Mesenchymal stem cell (in vitro differentiated cells and primary cell): ENCODE data around the gene KIF21A.
A peak's percentile ranks its signal among the peaks of the same experiment; 100 is the strongest.

Source experiments
- DNase-seq: peaks from one replicate; pipeline ENCODE4 v3.0.0-alpha.2; 2013
- H2AFZ ChIP-seq: one replicate; pipeline ENCODE4 v1.6.1; 2013; ENCODE audit warnings: low read depth, mild to moderate bottlenecking, control low read depth, inconsistent platforms, low read length, moderate library complexity
- H2AK5ac ChIP-seq: 2 replicates; pipeline ENCODE4 v1.6.1; 2013; ENCODE audit warnings: low read length, moderate library complexity, mild to moderate bottlenecking, inconsistent platforms; ENCODE audit not compliant: severe bottlenecking
- H2BK120ac ChIP-seq: one replicate; pipeline ENCODE4 v1.6.1; 2013; ENCODE audit warnings: low read depth, mild to moderate bottlenecking, inconsistent platforms, low read length, moderate library complexity
- H2BK12ac ChIP-seq, 2 experiments: one replicate each; pipeline ENCODE4 v1.6.1; 2013; ENCODE audit warnings: inconsistent platforms in 2 of 2, low read length in 2 of 2, mild to moderate bottlenecking in 2 of 2, moderate library complexity in 2 of 2, control low read depth in 1 of 2
- H2BK15ac ChIP-seq: one replicate; pipeline ENCODE4 v1.6.1; 2013; ENCODE audit warnings: mild to moderate bottlenecking, low read depth, inconsistent platforms; ENCODE audit not compliant: poor library complexity, severe bottlenecking
- H2BK5ac ChIP-seq: 2 replicates; pipeline ENCODE4 v1.6.1; 2013; ENCODE audit warnings: low read depth, mild to moderate bottlenecking, low read length, control low read depth, inconsistent platforms; ENCODE audit not compliant: poor library complexity, severe bottlenecking
- H3K14ac ChIP-seq, 2 experiments: one replicate each; pipeline ENCODE4 v1.6.1; 2013; ENCODE audit warnings: inconsistent platforms in 2 of 2, low read length in 2 of 2, control low read depth in 1 of 2, mild to moderate bottlenecking in 1 of 2, moderate library complexity in 1 of 2
- H3K18ac ChIP-seq, 2 experiments: one replicate each; pipeline ENCODE4 v1.6.1; 2013; ENCODE audit warnings: inconsistent platforms in 2 of 2, low read length in 2 of 2, control low read depth in 1 of 2, low read depth in 1 of 2, mild to moderate bottlenecking in 1 of 2
- H3K23ac ChIP-seq, 2 experiments: one replicate each; pipeline ENCODE4 v1.6.1; 2013; ENCODE audit warnings: inconsistent platforms in 2 of 2, low read length in 2 of 2, mild to moderate bottlenecking in 2 of 2, moderate library complexity in 2 of 2, control low read depth in 1 of 2
- H3K27ac ChIP-seq: 2 replicates; pipeline ENCODE4 v1.5.1; 2013; ENCODE audit warnings: mild to moderate bottlenecking, moderate library complexity, low read length, control low read depth, inconsistent platforms; ENCODE audit not compliant: poor library complexity, severe bottlenecking
- H3K27me3 ChIP-seq, 2 experiments: 2 replicates each; pipeline versions ENCODE4 v1.6.1 to v1.7.0; 2013; ENCODE audit warnings: low read length in 2 of 2, mild to moderate bottlenecking in 2 of 2, moderate library complexity in 2 of 2, control low read depth in 1 of 2, inconsistent platforms in 1 of 2; ENCODE audit not compliant: control insufficient read depth in 1 of 2, insufficient read depth in 1 of 2
- H3K36me3 ChIP-seq, 2 experiments: 2 replicates each; pipeline versions ENCODE4 v1.6.1 to v1.7.0; 2013; ENCODE audit warnings: low read length in 2 of 2, control low read depth in 1 of 2, inconsistent platforms in 1 of 2, low read depth in 1 of 2, mild to moderate bottlenecking in 1 of 2; ENCODE audit not compliant: insufficient read depth in 2 of 2, control insufficient read depth in 1 of 2
- H3K4ac ChIP-seq, 2 experiments: one replicate each; pipeline ENCODE4 v1.6.1; 2013; ENCODE audit warnings: inconsistent platforms in 2 of 2, low read length in 2 of 2, mild to moderate bottlenecking in 2 of 2, moderate library complexity in 2 of 2, control low read depth in 1 of 2, low read depth in 1 of 2
- H3K4me1 ChIP-seq: 2 replicates; pipeline ENCODE4 v1.6.1; 2013; ENCODE audit warnings: low read depth, low read length, control low read depth; ENCODE audit not compliant: control insufficient read depth, insufficient read depth
- H3K4me2 ChIP-seq: 2 replicates; pipeline ENCODE4 v1.6.1; 2013; ENCODE audit warnings: low read length, mild to moderate bottlenecking, inconsistent platforms; ENCODE audit not compliant: poor library complexity, severe bottlenecking
- H3K4me3 ChIP-seq, 2 experiments: 2 replicates each; pipeline versions ENCODE4 v1.5.1 to v1.7.0; 2013; ENCODE audit warnings: low read length in 2 of 2, mild to moderate bottlenecking in 2 of 2, control low read depth in 1 of 2, low read depth in 1 of 2; ENCODE audit not compliant: insufficient read depth in 1 of 2
- H3K79me1 ChIP-seq: replicated peaks from 2 replicates; pipeline ENCODE4 v1.6.1; 2013; ENCODE audit warnings: mild to moderate bottlenecking, control low read depth, low read length, inconsistent platforms; ENCODE audit not compliant: poor library complexity, severe bottlenecking
- H3K9ac ChIP-seq: 2 replicates; pipeline ENCODE4 v1.7.0; 2013; ENCODE audit warnings: mild to moderate bottlenecking, low read length, moderate library complexity
- H3K9me3 ChIP-seq: 2 replicates; pipeline ENCODE4 v1.7.0; 2013; ENCODE audit warnings: mild to moderate bottlenecking, low read length; ENCODE audit not compliant: control insufficient read depth
- H4K8ac ChIP-seq: one replicate; pipeline ENCODE4 v1.6.1; 2013; ENCODE audit warnings: inconsistent platforms, mild to moderate bottlenecking, low read length, moderate library complexity
- H4K91ac ChIP-seq: one replicate; pipeline ENCODE4 v1.6.1; 2013; ENCODE audit warnings: mild to moderate bottlenecking, low read length, inconsistent platforms
- WGBS: methylation state at CpG from one replicate; pipeline ENCODE4 v1.1.7; 2013; ENCODE audit warnings: mixed read lengths; 5-methylcytosine and 5-hydroxymethylcytosine counted together

The KIF21A gene

DNA sequence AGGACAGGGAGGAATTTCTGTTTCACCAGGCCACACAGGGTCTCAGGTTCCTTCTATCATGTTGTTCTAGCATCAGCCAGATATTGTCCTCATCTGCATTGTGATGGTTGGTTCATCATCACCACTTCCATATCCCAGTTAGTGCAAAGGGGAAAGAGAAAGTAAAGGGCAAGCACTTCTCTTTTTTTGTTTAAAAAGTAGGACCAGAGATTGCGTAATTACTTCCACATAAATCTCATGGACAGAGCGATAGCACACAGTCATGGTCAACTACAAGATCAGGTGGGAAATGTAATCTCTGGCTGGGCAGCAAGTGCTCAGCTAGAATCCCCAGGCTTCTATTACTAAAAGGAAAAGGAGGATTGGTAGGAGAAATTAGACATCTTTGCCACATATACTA, 155.1 kb downstream of the KIF21A start:
- no peak overlapping the region for H2BK15ac ChIP-seq
- H2BK12ac ChIP-seq, result no peak overlapping the region
- H3K36me3 ChIP-seq, result no peaks in the 10 kb centered on the region
- no peak overlapping the region for H4K91ac ChIP-seq
- no peak overlapping the region for H2BK5ac ChIP-seq
- no peak overlapping the region for H3K4me3 ChIP-seq
- H4K8ac ChIP-seq, result no peak overlapping the region
- H3K18ac ChIP-seq, result no peak overlapping the region
- no peak overlapping the region for H3K4ac ChIP-seq
- no peak overlapping the region for H3K14ac ChIP-seq
- DNase-seq, result peak; percentile 34
- H3K4me2 ChIP-seq, result no peak overlapping the region
- no peak overlapping the region for H3K9ac ChIP-seq
- no peaks in the 10 kb centered on the region for H3K27me3 ChIP-seq
- 79% methylated on average over 2 of the region's 2 CpGs for WGBS
- no peak overlapping the region for H2AFZ ChIP-seq
- H3K79me1 ChIP-seq, result no peaks in the 10 kb centered on the region
- H3K23ac ChIP-seq, result no peak overlapping the region
- no peak overlapping the region for H3K27ac ChIP-seq
- no peaks in the 10 kb centered on the region for H3K9me3 ChIP-seq
- no peaks in the 10 kb centered on the region for H3K4me1 ChIP-seq
- no peak overlapping the region for H2BK120ac ChIP-seq
- no peak overlapping the region for H2AK5ac ChIP-seq

DNA sequence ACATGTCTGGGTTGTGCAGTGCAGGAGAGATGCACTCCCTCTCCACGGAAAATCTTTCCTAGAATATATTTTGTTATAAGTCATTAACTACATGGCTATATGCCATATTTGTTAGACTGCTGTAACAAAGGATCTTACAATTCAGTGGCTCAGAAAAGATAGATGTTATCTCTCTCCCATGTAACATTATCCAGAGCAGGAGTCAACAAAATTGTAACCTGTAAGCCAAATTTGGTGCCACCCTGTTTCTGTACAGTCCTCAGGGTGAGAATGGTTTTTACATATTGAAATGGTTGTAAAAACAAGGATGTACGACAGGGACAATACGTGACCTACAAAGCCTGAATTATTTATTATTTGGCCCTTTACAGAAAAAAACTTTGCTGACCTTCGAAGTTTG, 155.5 kb downstream of the KIF21A start:
- H2BK120ac ChIP-seq, result no peak overlapping the region
- no peaks in the 10 kb centered on the region for H3K36me3 ChIP-seq
- no peak overlapping the region for H3K14ac ChIP-seq
- H3K4ac ChIP-seq, result no peak overlapping the region
- H2BK15ac ChIP-seq, result no peak overlapping the region
- no peak overlapping the region for H3K18ac ChIP-seq
- H3K79me1 ChIP-seq, result no peaks in the 10 kb centered on the region
- H3K9ac ChIP-seq, result no peak overlapping the region
- no peaks in the 10 kb centered on the region for H3K9me3 ChIP-seq
- H3K4me1 ChIP-seq, result no peaks in the 10 kb centered on the region
- H3K27me3 ChIP-seq, result no peaks in the 10 kb centered on the region
- H2BK5ac ChIP-seq, result no peak overlapping the region
- no peak overlapping the region for H3K27ac ChIP-seq
- no peak overlapping the region for H3K23ac ChIP-seq
- no peak overlapping the region for H3K4me2 ChIP-seq
- no peak overlapping the region for H3K4me3 ChIP-seq
- no peak overlapping the region for H2AFZ ChIP-seq
- H4K8ac ChIP-seq, result no peak overlapping the region
- no peak for DNase-seq
- no peak overlapping the region for H2AK5ac ChIP-seq
- WGBS, result 96% methylated on average over 3 of the region's 4 CpGs
- no peak overlapping the region for H4K91ac ChIP-seq
- no peak overlapping the region for H2BK12ac ChIP-seq

DNA sequence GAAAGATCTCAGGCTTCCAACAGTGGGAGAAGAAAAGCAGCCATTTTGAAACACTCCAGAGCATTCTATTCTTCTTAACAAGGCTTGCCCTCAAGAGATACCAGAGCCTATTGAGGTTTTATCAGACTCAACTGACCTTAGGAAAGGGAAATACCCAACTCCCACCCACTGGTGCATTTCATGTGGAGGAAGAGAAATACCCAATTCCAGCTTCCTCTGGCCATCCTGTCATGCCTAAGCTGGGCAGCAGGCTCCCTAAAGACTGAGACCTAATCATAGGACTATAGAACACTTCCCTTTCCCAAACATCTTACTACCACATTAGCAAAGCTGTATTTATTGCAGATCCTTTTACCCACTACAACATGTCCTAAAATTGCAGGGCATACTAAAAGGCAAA, 164.5 kb downstream of the KIF21A start:
- DNase-seq, result no peak
- H2BK5ac ChIP-seq, result no peak overlapping the region
- no peaks in the 10 kb centered on the region for H3K4me1 ChIP-seq
- H2BK120ac ChIP-seq, result no peak overlapping the region
- H2BK15ac ChIP-seq, result no peak overlapping the region
- no peak overlapping the region for H3K4ac ChIP-seq
- no peak overlapping the region for H3K18ac ChIP-seq
- H4K8ac ChIP-seq, result no peak overlapping the region
- no peak overlapping the region for H3K4me3 ChIP-seq
- no peak overlapping the region for H2BK12ac ChIP-seq
- H3K27me3 ChIP-seq, result no peaks in the 10 kb centered on the region
- H3K9ac ChIP-seq, result no peak overlapping the region
- no peaks in the 10 kb centered on the region for H3K79me1 ChIP-seq
- H3K9me3 ChIP-seq, result no peaks in the 10 kb centered on the region
- H2AFZ ChIP-seq, result no peak overlapping the region
- no peak overlapping the region for H3K4me2 ChIP-seq
- H3K27ac ChIP-seq, result no peak overlapping the region
- H4K91ac ChIP-seq, result no peak overlapping the region
- H3K23ac ChIP-seq, result no peak overlapping the region
- H3K14ac ChIP-seq, result no peak overlapping the region
- no peaks in the 10 kb centered on the region for H3K36me3 ChIP-seq
- H2AK5ac ChIP-seq, result no peak overlapping the region

DNA sequence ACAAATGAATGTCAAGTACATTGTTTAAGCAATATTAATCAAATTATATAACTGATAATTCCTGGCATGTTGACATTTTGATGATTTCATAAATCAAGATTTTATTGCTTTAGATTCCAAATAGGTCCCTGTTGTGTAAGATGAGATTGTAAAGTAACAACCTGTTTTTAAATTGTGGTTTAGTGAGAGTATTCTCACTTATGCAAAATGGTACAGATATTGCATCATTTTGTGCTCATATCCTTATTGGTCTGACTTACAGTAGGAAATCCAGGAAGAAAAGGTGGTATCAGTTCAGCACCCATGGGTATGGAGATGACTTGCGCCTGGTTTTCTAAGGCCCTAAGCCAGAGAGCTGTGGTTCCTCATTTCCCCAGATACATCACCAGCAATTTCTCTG, 165.5 kb downstream of the KIF21A start:
- no peak overlapping the region for H2BK12ac ChIP-seq
- no peaks in the 10 kb centered on the region for H3K79me1 ChIP-seq
- H3K36me3 ChIP-seq, result no peaks in the 10 kb centered on the region
- DNase-seq, result no peak
- 86% methylated on average over 1 of the region's 1 CpG for WGBS
- no peak overlapping the region for H2BK15ac ChIP-seq
- no peak overlapping the region for H3K9ac ChIP-seq
- H2AK5ac ChIP-seq, result no peak overlapping the region
- no peak overlapping the region for H2BK120ac ChIP-seq
- H3K18ac ChIP-seq, result no peak overlapping the region
- H3K4me3 ChIP-seq, result no peak overlapping the region
- H3K9me3 ChIP-seq, result no peaks in the 10 kb centered on the region
- H3K4ac ChIP-seq, result no peak overlapping the region
- no peak overlapping the region for H4K8ac ChIP-seq
- H3K23ac ChIP-seq, result no peak overlapping the region
- no peak overlapping the region for H4K91ac ChIP-seq
- H3K4me1 ChIP-seq, result no peaks in the 10 kb centered on the region
- no peak overlapping the region for H3K27ac ChIP-seq
- peaks cover 0 to 6% of the 10 kb centered on the region in 2 experiments for H3K27me3 ChIP-seq
- no peak overlapping the region for H3K14ac ChIP-seq
- H2AFZ ChIP-seq, result no peak overlapping the region
- no peak overlapping the region for H3K4me2 ChIP-seq
- no peak overlapping the region for H2BK5ac ChIP-seq
